Neural cell (in vitro differentiated cells): ENCODE results near the gene FAM98B.

Source experiments
- EZH2 ChIP-seq: fragments of 200-600, 300-800 bp; shearing (Covaris generic), sonication (generic); IDR thresholded peaks from 2 replicates; pipeline ENCODE4 v1.6.1; 2014; ENCODE audit warnings: antibody characterized with exemption, low read length, borderline replicate concordance, mild to moderate bottlenecking; ENCODE audit not compliant: insufficient read depth, poor library complexity, severe bottlenecking
- TF ChIP-seq, protein P1 (sequence below): fragments of 450-650 bp; IDR thresholded peaks from 2 replicates; pipeline ENCODE4 v1.5.1; 2014; ENCODE audit warnings: antibody characterized with exemption, mild to moderate bottlenecking, moderate library complexity; ENCODE audit not compliant: poor library complexity, severe bottlenecking

GRCh38 chr15:38522922-38523321, 69.0 kb downstream of the FAM98B start:
- TF ChIP-seq, protein P1, sequence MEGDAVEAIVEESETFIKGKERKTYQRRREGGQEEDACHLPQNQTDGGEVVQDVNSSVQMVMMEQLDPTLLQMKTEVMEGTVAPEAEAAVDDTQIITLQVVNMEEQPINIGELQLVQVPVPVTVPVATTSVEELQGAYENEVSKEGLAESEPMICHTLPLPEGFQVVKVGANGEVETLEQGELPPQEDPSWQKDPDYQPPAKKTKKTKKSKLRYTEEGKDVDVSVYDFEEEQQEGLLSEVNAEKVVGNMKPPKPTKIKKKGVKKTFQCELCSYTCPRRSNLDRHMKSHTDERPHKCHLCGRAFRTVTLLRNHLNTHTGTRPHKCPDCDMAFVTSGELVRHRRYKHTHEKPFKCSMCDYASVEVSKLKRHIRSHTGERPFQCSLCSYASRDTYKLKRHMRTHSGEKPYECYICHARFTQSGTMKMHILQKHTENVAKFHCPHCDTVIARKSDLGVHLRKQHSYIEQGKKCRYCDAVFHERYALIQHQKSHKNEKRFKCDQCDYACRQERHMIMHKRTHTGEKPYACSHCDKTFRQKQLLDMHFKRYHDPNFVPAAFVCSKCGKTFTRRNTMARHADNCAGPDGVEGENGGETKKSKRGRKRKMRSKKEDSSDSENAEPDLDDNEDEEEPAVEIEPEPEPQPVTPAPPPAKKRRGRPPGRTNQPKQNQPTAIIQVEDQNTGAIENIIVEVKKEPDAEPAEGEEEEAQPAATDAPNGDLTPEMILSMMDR: no peak
- no peak for TF ChIP-seq EZH2
